ENCODE measurements around the gene TBL3.
"Not testable (repeated sequence)": the region's sequence is repeated elsewhere in the genome, so short reads cannot be mapped to it uniquely, and the experiment has no call there.

TBL3 gene

GRCh38 chr16:2008009-2008526 lies 36.2 kb downstream of the TBL3 start:
- Histone ChIP-seq H3K27ac (no peak overlapping the region), H3K36me3 (replicated peaks) (peaks cover 6% of the 10 kb centered on the region), H3K4me3 (ENCODE audit: low read depth, low read length) (peak overlapping the region; percentile 73), H3K27me3 (replicated peaks) (no peaks in the 10 kb centered on the region)
- no peak for DNase-seq
- no peak for TF ChIP-seq CTCF (IDR thresholded peaks at IDR 0.05; ENCODE audit: low read depth, low read length, missing control alignments)
- in situ Hi-C loops (cut with HindIII; ENCODE audit: low pct_ligation_motif_present, low sequenced_read_pairs): no loop called here

GRCh38 chr16:2008631-2009163 lies 36.8 kb downstream of the TBL3 start:
- Histone ChIP-seq H3K4me3 (ENCODE audit: low read depth, low read length) (peak overlapping the region; percentile 73), H3K27ac (peak overlapping the region; percentile 69), H3K27me3 (replicated peaks) (no peaks in the 10 kb centered on the region), H3K36me3 (replicated peaks) (no peaks in the 10 kb centered on the region)
- no peak for TF ChIP-seq CTCF (IDR thresholded peaks at IDR 0.05; ENCODE audit: low read depth, low read length, missing control alignments)
- DNase-seq: no peak
- in situ Hi-C loops (cut with HindIII; ENCODE audit: low pct_ligation_motif_present, low sequenced_read_pairs): no loop called here

- Histone ChIP-seq H3K4me3 (ENCODE audit: low read depth, low read length) (peak overlapping the region; percentile 73), H3K27me3 (replicated peaks) (no peaks in the 10 kb centered on the region), H3K27ac (peak overlapping the region; percentile 69), H3K36me3 (replicated peaks) (no peaks in the 10 kb centered on the region)
- in situ Hi-C loops (cut with HindIII; ENCODE audit: low pct_ligation_motif_present, low sequenced_read_pairs): no loop called here
- TF ChIP-seq CTCF (IDR thresholded peaks at IDR 0.05; ENCODE audit: low read depth, low read length, missing control alignments): no peak
- no peak for DNase-seq
These were observed 37.4 kb downstream of the TBL3 start for GRCh38 chr16:2009164-2009711.

GRCh38 chr16:2009791-2010510 lies 38.1 kb downstream of the TBL3 start, which contains the start of gene ZNF598:
Gene ZNF598 (minus strand): TSS chr16:2009821.
- peak within 1 kb of the TSS; percentile 92 for H3K27ac ChIP-seq
- TF ChIP-seq CTCF (IDR thresholded peaks at IDR 0.05; ENCODE audit: low read depth, low read length, missing control alignments): no peak
- peak; percentile 51 for DNase-seq
- H3K36me3 ChIP-seq (replicated peaks): no peaks in the 10 kb centered on the region
- H3K27me3 ChIP-seq (replicated peaks): no peaks in the 10 kb centered on the region
- H3K4me3 ChIP-seq (ENCODE audit: low read depth, low read length): peak within 1 kb of the TSS; percentile 81
- in situ Hi-C loops (cut with HindIII; ENCODE audit: low pct_ligation_motif_present, low sequenced_read_pairs): no loop called here

- DNase-seq; H3K36me3 ChIP-seq (replicated peaks); in situ Hi-C loops (cut with HindIII; ENCODE audit: low pct_ligation_motif_present, low sequenced_read_pairs); H3K27ac ChIP-seq; H3K4me3 ChIP-seq (ENCODE audit: low read depth, low read length); H3K27me3 ChIP-seq (replicated peaks): not testable (repeated sequence)
These were observed 39.9 kb downstream of the TBL3 start for GRCh38 chr16:2011726-2012125.

GRCh38 chr16:2013527-2013926 lies 41.7 kb downstream of the TBL3 start:
- TF ChIP-seq CTCF (IDR thresholded peaks at IDR 0.05; ENCODE audit: low read depth, low read length, missing control alignments): no peak
- in situ Hi-C loops (cut with HindIII; ENCODE audit: low pct_ligation_motif_present, low sequenced_read_pairs): no loop called here
- Histone ChIP-seq H3K36me3 (replicated peaks) (no peaks in the 10 kb centered on the region), H3K27ac (no peak overlapping the region), H3K27me3 (replicated peaks) (no peaks in the 10 kb centered on the region), H3K4me3 (ENCODE audit: low read depth, low read length) (no peak overlapping the region)
- no peak for DNase-seq

Measured in brain microvascular endothelial cell (primary cell).